Measurements from ENCODE around the gene PRR36.
A peak's percentile ranks its signal among the peaks of the same experiment; 100 is the strongest.

The PRR36 gene

GRCh38 chr19:7912697-7913564 is 38.7 kb upstream of the PRR36 start:
- DNase-seq: no peak

DNA sequence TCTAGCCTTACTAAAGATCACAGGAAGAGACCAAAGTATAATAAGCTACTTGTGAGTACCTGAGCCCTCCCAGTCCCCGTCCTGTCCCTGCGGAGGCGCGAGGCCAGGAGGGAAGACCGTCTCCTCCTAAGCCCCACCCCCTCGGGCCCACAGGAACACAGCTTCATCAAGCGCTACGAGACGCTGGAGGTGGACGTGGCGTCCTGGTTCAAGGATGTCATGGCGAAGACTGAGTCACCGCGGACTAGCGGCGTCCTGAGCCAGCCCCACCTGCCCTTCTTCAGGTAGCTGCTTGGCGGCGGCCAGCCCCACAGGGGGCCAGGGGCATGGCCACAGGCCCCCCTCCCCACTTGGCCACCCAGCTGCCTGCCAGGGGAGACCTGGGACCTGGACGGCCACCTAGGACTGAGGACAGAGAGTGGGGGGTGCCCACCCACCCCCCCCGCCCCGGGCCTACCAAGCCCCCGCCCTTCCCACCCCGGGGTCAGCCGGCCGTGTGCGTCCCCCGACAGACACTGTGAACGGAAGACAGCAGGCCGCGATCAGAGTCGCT is 38.0 kb upstream of the PRR36 start:
- DNase-seq: no peak

GRCh38 chr19:7911508-7912143 is 37.4 kb upstream of the PRR36 start:
- DNase-seq: no peak

DNA sequence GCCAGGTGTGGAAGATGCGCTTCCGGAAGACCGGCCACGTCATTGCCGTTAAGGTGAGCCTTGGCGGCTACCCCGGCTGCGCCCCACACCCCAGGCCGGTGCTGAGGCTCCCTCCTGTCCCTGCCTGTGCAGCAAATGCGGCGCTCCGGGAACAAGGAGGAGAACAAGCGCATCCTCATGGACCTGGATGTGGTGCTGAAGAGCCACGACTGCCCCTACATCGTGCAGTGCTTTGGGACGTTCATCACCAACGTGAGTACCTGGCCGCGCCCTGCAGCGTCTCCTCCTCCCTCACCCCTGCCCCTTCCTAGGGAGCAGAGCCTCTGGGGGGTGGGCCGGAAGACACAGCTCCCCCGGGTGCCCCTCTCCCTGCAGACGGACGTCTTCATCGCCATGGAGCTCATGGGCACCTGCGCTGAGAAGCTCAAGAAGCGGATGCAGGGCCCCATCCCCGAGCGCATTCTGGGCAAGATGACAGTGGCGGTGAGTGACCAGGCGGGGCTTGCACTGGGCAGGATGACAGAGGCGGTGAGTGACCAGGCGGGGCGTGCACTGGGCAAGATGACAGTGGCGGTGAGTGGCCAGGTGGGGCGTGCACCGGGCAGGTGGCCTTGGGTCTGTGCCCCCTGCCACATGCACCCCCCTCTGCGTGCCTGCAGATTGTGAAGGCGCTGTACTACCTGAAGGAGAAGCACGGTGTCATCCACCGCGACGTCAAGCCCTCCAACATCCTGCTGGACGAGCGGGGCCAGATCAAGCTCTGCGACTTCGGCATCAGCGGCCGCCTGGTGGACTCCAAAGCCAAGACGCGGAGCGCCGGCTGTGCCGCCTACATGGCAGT is 36.4 kb upstream of the PRR36 start:
- DNase-seq: no peak

- DNase-seq: no peak
Observed at GRCh38 chr19:7909471-7910067, 35.4 kb upstream of the PRR36 start.

DNA sequence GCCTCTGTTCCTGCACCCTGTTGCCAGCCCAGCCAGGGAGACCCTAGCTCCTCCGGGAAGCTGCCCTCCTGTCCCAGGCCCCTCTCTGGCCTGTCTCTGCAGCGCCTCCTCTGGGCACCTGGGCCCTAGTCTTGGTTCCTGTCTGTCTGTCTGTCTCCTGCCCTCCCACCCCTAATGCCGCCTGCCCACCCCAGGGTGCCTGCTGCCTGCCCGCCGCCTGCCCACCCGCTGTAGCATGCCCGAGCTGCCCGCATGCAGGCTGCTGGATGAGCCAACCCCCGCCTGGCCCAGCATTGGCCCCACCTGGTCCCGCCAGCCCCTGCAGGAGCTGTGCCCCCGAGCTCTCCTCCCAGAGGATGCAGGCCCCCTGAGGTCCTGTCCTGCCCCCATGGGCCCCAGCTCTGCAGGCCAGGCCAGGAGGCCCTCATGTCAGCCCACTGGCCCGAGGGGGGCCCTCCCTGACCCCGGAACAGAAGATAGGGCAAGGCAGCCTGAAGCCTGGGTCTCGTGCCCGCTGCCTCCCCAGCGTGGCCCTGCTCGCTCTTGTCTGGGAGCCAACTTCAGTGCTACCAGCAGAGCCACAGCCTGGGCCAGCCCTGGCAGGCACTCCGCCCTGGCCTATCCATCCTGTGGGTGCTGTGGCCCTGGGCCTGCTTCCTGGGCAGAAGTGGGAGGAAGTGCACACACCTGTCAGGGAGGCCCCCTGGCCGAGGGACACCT is 34.7 kb upstream of the PRR36 start:
- DNase-seq: no peak

DNA sequence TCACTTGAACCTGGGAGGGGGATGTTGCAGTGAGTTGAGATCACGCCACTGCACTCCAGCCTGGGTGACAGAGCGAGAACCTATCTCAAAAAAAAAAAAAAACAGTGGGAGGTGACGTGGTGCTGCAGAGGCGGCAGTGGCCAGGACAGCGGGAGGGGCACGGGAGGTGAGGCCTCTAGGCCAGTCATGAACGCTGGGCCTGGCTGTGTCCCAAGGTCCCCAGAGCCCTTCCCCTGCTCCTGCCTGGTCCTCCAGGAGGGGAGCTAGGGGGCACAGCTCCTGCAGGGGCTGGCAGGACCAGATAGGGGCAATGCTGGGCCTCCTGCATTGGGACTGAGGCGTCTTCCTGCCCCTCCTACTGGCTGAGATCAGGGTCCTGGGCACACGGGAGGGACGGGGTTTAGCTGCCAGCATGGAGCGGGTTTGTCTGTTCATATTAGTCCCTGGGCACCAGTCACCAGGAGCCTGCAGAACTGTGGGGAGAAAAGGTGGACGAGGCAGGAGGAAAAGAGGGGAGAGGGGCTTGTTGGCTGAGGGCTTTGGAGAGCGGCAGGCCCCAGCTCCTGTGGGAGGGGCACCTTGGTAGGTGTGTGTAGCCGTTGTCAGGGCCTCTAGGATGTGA is 34.0 kb upstream of the PRR36 start:
- DNase-seq: no peak

- no peak for DNase-seq
Observed at GRCh38 chr19:7907544-7907943, 33.4 kb upstream of the PRR36 start.

- no peak for DNase-seq
Observed at GRCh38 chr19:7907122-7907521, 32.9 kb upstream of the PRR36 start.

- no peak for DNase-seq
Observed at GRCh38 chr19:7905859-7906258, 31.7 kb upstream of the PRR36 start.

DNA sequence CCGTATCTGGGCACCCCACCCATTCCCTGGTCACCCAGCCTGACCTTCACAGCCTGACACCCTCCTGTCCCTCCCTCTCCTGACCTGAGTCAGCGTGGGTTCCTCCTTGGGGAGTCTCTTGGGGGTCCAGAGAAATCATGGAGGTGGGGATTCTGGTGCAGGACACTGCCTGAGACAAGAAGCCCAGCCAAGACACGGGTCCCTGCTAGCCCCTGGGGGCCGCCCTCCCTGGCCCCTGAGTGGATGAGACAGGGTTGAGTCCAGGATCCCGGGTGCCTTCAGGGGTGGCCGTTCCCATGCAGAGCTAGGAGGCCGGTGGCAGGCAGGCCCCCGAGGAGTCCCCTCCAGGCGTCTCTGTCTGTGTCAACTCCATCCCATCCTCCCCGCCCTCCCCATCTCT is 31.1 kb upstream of the PRR36 start:
- DNase-seq: no peak

GRCh38 chr19:7904074-7905020 is 30.2 kb upstream of the PRR36 start:
- no peak for DNase-seq

- peak; percentile 98 for DNase-seq
Observed at GRCh38 chr19:7903244-7904073, 29.3 kb upstream of the PRR36 start, which contains the start of gene MAP2K7. TSS of gene MAP2K7 (plus strand) at chr19:7903877. CDS start at chr19:7903945, 68 bp downstream.

DNA sequence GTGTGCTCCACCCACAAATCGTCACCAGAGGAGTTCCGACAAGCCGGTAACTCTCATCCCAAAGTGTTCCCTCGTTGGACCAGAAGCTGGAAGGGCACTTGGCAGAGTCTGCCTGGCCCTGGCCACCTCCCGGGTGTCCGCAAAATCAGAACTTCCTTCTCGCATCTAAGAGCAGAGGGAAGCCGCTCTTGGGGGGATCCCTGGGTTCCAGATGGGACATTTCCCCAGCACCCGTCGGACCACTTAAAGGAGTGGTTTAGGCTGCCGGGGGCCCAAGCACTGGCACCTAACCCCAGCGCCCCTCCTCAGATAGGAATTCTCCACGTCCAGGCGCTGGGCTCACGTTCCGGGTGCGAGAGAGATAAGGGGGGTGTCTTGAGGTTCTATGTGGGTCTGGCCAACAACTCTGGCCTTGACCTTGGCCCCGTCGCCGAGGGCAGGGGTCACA is 28.6 kb upstream of the PRR36 start:
- no peak for DNase-seq

DNA sequence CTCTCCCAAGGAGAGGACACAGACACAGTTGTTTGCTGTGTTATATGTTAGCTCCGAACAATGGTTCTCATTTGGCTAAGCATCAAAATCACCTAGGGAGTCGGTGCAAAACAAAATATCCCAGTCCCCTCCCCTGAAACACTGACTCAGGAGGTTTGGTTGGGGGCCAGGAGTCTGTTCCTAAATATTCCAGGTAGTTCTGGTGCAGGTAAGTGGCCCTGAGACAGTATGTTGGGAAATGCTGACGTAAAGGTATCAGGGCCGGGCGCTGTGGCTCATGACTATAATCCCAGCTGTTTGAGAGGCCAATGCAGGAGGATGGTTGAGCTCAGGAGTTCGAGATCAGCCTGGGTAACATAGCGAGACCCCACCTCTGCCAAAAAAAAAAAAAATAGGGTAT is 27.1 kb upstream of the PRR36 start:
- DNase-seq: no peak

GRCh38 chr19:7900931-7901330 is 26.7 kb upstream of the PRR36 start:
- DNase-seq: no peak

DNA sequence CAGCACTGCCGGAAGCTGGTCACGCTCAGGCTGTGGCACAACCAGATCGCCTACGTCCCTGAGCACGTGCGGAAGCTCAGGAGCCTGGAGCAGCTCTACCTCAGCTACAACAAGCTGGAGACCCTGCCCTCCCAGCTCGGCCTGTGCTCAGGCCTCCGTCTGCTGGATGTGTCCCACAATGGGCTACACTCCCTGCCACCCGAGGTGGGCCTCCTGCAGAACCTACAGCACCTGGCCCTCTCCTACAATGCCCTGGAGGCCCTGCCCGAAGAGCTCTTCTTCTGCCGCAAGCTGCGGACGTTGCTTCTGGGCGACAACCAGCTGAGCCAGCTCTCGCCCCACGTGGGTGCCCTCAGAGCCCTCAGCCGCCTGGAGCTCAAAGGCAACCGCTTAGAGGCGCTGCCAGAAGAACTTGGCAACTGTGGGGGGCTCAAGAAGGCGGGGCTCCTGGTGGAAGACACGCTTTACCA is 26.2 kb upstream of the PRR36 start:
- DNase-seq: no peak

- DNase-seq: no peak
Observed at GRCh38 chr19:7899751-7900378, 25.7 kb upstream of the PRR36 start.

DNA sequence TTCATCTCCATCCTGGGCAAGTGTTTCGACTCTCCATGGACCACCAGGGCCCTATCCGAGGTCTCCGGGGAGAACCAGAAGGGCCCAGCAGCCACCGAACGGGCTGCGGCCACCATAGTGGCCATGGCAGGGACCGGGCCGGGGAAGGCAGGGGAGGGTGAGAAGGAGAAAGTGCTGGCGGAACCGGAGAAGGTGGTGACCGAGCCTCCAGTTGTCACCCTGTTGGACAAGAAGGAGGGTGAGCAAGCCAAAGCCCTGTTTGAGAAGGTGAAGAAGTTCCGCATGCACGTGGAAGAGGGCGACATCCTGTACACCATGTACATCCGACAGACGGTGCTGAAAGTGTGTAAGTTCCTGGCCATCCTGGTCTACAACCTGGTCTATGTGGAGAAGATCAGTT is 24.8 kb upstream of the PRR36 start:
- DNase-seq: no peak
